Measurements from ENCODE around the gene ZNF491. TPM values are rescaled to one million over a fixed set of nuclear protein-coding genes. Genes with fewer than 3 reads are reported as not detected.
"Not testable (repeated sequence)": the region's sequence is repeated elsewhere in the genome, so short reads cannot be mapped to it uniquely, and the experiment has no call there.

Gene ZNF491
- total RNA-seq, 1 donor from 2014 or later = 4.6 TPM

DNA sequence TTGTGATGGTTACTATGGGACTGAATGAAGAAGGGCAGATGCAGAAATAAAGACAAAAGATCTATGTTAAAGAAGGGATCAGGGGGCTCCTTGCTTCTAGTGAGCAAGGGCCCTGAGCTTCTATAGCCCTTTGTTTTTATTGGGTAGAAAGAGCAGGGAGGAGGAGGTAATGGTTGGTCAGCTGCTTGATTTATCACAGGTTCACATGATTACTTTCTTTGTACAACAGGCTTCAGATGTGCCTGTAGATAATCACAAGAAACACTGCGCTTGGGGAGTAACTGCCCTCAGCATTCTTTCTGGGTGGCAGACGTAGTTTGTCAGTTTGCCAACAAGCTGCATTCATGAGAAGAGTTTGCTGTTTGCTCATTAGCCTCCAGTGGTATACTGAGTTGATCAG, 45.4 kb downstream of the ZNF491 start:
- H3K27me3 ChIP-seq (ENCODE audit: control insufficient read depth, insufficient read depth, low read length) = no peaks in the 10 kb centered on the region
- no peak for DNase-seq (ENCODE audit: low read depth)
- no peak overlapping the region for H3K4me3 ChIP-seq (ENCODE audit: low read depth, low read length)
- no peaks in the 10 kb centered on the region for H3K36me3 ChIP-seq (ENCODE audit: control insufficient read depth, insufficient read depth, low read length)
- TF ChIP-seq, protein P1, sequence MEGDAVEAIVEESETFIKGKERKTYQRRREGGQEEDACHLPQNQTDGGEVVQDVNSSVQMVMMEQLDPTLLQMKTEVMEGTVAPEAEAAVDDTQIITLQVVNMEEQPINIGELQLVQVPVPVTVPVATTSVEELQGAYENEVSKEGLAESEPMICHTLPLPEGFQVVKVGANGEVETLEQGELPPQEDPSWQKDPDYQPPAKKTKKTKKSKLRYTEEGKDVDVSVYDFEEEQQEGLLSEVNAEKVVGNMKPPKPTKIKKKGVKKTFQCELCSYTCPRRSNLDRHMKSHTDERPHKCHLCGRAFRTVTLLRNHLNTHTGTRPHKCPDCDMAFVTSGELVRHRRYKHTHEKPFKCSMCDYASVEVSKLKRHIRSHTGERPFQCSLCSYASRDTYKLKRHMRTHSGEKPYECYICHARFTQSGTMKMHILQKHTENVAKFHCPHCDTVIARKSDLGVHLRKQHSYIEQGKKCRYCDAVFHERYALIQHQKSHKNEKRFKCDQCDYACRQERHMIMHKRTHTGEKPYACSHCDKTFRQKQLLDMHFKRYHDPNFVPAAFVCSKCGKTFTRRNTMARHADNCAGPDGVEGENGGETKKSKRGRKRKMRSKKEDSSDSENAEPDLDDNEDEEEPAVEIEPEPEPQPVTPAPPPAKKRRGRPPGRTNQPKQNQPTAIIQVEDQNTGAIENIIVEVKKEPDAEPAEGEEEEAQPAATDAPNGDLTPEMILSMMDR (IDR thresholded peaks at IDR 0.05; ENCODE audit: insufficient read depth, low read length, poor library complexity, severe bottlenecking) = no peak

DNA sequence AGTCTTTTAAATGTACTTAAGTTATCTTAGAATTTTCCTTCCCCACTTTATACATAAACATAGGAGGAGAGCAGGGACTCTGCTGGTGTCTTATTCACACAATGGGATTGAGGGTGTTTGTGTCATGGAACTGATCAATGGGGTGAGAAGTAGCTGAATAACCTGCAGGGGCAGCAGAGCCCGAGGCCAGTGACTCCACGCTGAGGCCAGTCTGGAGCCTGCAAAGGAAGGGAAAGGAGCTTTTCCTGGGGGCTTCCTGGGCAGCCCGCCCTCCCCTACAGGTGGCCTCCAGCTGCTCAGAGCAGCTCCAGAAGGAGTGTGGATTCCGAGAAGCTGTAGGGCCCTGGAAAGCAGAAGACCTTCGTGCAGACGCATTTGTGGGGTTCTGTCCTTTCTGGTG, 49.3 kb downstream of the ZNF491 start:
- H3K27me3 ChIP-seq (ENCODE audit: control insufficient read depth, insufficient read depth, low read length); DNase-seq (ENCODE audit: low read depth); H3K36me3 ChIP-seq (ENCODE audit: control insufficient read depth, insufficient read depth, low read length); H3K4me3 ChIP-seq (ENCODE audit: low read depth, low read length): not testable (repeated sequence)

DNA sequence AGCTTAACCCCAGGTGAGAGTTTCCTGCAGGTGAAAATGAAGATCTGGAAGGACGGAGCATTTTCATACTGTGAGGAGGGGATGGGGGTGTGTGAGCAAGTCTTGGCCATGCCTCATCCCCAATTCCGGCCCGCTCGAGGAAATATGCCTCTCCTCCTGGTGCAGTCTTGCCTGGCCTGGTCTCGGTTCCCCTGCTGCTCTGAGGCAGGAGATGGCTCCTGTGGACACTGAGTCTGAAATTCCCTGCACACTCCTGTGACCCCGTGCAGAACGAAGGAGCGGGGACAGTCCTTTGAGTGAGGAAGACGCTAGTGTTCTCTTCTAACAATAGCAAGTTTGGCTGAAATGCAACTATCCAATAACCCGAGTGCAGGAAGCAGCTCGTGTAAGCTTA, 49.9 kb downstream of the ZNF491 start:
- no peaks in the 10 kb centered on the region for H3K27me3 ChIP-seq (ENCODE audit: control insufficient read depth, insufficient read depth, low read length)
- no peaks in the 10 kb centered on the region for H3K36me3 ChIP-seq (ENCODE audit: control insufficient read depth, insufficient read depth, low read length)
- TF ChIP-seq, protein P1 (IDR thresholded peaks at IDR 0.05; ENCODE audit: insufficient read depth, low read length, poor library complexity, severe bottlenecking) = no peak
- no peak for DNase-seq (ENCODE audit: low read depth)
- H3K4me3 ChIP-seq (ENCODE audit: low read depth, low read length) = peak overlapping the region; percentile 47

DNA sequence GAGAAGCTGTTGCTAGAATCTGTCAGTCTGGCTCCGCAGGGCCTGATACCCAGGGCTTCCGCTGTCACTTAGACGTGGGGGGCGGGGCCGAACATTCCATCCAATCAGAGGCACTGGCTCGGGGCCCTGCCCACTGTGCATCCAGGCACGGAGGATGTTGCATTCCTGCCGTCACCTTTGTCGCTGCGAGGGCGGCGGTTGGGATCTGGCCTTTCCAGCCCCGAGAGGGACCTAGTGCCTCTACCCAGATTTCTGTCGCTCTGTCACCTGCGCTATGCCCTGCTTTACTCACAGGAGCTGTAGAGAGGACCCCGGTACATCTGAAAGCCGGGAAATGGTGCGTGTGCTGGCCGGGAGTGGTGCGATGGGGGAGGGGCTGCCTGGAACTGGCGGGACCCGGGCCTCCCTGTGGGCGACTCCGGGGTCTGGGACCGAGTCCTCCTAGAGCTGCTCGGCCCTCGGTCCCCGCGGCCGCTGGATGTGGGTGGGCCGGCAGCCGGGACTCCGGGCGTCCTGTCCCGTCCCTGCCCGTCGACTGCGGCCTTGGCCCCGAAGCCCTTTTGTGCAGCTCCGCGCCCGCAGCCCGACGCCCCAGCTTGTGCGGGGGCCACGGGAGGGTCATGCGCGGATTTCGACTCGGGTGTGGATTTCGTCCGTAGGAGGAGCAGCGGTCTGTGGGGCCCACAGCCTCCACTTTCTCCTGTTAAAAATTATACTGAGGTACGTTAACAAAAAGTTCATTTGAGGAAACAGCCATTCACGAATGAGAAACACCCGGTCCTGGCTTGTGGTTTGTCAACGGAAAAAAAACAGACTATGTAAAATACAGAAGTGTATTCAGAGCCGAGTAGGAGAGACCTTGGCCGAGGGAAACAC, 50.5 kb downstream of the ZNF491 start, which contains the start of gene ZNF439:
Gene ZNF439 (plus strand): TSS at position 133 of the 876 bp plus-strand sequence. CDS start 142 bp downstream, at position 275.
- no peaks in the 10 kb centered on the region for H3K36me3 ChIP-seq (ENCODE audit: control insufficient read depth, insufficient read depth, low read length)
- TF ChIP-seq, protein P1 (IDR thresholded peaks at IDR 0.05; ENCODE audit: insufficient read depth, low read length, poor library complexity, severe bottlenecking) = no peak
- DNase-seq (ENCODE audit: low read depth) = peak; percentile 28
- H3K27me3 ChIP-seq (ENCODE audit: control insufficient read depth, insufficient read depth, low read length) = no peaks in the 10 kb centered on the region
- peak within 1 kb of the TSS; percentile 47 for H3K4me3 ChIP-seq (ENCODE audit: low read depth, low read length)

DNA sequence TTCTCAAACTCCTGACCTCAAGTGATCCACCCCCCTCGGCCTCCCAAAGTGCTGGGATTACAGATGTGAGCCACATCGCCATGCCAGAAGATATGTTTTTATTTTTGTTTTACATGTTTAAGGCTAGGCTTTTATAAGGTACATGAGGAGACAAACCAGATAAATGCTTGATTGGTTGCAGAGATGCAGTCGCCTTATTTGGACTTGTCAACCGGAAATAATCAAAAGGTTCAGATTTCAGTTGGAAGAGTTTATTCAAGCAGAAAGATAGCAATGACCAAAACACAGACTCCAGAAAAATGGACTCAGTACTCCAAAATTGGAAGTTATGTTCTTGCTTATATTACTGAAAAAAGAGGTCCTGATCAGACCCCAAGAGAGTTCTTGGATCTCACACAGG, 52.0 kb downstream of the ZNF491 start:
- not testable (repeated sequence) for H3K27me3 ChIP-seq (ENCODE audit: control insufficient read depth, insufficient read depth, low read length); H3K36me3 ChIP-seq (ENCODE audit: control insufficient read depth, insufficient read depth, low read length); DNase-seq (ENCODE audit: low read depth); H3K4me3 ChIP-seq (ENCODE audit: low read depth, low read length)

DNA sequence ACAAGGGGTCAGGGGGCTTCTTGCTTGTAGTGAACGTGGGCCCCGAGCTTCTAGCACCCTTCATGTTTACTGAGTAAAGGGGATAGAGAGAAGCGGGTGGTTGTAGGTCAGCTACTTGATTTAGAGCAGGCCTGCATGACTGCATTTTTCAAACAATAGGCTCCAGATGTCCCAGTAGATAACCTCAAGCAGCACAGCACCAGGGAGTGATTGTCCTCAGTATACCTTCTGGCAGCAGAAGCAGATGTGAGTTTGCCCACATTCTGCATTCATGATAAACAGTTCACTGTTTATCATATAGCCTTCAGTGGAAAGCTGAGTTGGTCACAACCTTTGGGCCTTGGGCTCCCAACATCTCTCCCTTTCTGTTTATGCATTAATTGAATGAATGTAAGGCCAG, 55.0 kb downstream of the ZNF491 start:
- Histone ChIP-seq H3K36me3 (ENCODE audit: control insufficient read depth, insufficient read depth, low read length) (no peaks in the 10 kb centered on the region), H3K27me3 (ENCODE audit: control insufficient read depth, insufficient read depth, low read length) (no peaks in the 10 kb centered on the region), H3K4me3 (ENCODE audit: low read depth, low read length) (no peak overlapping the region)
- TF ChIP-seq, protein P1 (IDR thresholded peaks at IDR 0.05; ENCODE audit: insufficient read depth, low read length, poor library complexity, severe bottlenecking) = no peak
- no peak for DNase-seq (ENCODE audit: low read depth)

All from kidney epithelial cell (primary cell).